Putamen (tissue), 1 donor: Measurements from ENCODE around the gene BARHL1.

Experiments
- DNase-seq: peaks from one replicate; pipeline ENCODE4 v3.0.0-alpha.2; 2016; ENCODE audit warnings: low spot score

The BARHL1 gene

DNA sequence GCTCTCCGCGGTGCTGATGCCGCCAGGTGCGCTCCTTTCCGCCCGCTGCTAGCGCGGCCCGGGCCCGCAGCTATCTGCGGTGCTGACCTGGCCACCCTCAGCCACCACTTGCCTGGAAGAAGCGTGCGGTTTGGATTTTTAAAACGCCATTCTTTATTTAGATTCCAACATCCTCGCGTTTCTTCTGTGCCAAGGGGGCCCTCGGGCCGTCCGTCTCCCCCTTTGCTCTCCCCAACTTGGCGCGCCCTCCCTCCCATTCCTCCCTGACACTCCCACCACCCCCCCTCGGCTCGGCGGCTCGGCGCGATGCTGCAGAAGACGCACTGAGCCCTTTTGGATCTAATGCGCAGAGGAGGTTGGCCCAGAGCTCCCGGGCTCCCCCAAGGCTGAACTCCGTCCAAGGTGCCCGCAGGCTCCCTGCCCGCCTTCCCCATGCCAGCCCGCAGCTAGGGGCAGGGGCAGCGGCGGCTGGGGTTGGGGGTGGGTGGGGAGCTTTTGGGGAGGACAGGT, at the start of gene BARHL1:
TSS of gene BARHL1 (plus strand) at position 331 of the 510 bp plus-strand sequence. CDS start 192 bp downstream, outside the sequence.
- DNase-seq: no peak

DNA sequence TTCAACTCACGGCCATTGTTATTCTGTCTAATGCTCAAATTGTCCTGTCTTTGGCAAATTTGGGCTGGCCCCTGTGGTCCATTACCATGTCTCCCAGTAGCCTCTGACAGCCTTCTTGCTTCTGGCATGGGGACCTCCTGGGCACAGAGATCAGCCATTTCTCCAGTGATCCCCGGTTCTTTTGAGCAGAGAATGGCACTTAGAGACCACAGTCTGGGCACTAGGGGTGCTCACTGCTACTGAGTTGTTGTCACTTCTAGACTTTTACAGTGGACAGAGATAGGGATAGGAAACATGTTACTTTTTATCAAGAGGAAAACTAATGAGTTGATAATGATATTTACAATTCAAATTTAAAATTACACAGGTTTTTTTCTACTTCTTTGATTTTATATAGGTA, 47.6 kb upstream of the BARHL1 start:
- no peak for DNase-seq

DNA sequence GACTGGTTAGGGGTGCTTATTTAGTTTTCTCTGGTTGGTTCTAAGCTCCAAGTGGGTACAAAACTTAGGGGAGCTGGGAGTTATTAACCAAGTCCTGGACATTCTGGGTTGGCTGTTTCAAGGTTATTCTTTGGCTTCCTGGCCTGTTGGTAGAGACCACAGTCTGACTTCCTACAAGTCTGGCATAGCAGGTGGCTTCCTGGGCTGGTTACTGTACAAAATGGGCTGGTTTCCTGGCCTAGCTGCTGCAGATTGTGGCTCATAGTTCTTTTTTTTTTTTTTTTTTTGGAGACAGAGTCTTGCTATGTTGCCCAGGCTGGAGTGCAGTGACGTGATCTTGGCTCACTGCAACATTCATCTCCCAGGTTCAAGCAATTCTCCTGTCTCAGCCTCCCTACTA, 46.3 kb upstream of the BARHL1 start:
- no peak for DNase-seq

DNA sequence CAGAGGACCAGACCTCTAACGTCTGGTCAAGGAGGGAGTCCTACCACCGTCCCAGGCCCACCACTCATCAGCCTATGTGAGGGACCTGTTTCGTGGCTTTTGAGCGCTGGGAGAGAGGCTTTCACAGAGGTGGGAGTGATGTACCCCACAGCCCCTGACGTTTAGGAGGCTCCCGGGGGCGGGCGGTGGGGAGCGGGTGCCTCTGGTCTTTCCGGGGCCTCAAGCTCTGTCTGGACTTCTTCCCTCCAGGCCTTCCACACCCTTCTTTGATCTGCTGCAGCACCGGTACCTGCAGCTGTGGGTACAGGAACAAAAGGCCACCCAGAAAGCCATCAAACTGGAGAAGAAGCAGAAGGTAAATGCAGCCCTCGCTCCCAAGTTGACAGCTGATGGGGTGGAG, 45.1 kb upstream of the BARHL1 start:
- no peak for DNase-seq

DNA sequence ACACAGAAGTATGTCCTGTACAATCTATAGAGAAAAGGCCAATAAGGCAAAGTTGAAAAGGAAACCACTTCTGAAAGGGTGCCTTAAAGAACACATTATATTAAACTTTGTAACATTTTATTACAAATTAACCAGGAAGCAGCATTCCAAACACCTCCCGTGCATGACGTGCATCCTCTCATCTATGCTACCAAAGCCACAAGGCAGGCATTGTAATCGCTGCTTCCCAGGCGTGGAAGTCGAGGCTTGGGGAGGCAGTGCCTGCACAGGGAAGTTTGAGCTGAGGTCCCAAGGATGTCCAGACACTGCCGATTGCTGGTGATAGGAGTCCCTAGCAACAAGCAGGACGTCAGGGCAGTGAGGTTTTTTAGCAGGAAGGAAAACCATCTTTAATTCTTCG, 44.3 kb upstream of the BARHL1 start:
- DNase-seq: no peak

DNA sequence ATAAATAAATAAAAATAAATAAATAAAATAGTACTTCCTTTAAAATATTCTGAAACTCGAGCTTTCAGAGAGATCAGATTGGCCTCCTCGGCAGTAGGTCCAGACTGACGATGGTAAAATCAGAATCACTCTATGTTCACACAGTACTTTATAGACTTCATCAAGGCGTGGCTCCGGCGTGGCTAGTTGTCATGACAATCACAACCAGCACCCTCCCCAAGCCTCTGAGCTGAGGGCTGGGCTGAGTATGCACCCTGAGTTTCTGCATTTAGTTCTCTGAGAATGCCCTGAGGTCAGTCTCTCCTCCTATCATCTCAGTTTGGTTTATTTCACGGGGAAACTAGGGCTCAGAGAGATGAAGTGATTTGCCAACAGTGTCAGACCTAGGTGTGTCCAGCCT, 43.3 kb upstream of the BARHL1 start:
- no peak for DNase-seq

DNA sequence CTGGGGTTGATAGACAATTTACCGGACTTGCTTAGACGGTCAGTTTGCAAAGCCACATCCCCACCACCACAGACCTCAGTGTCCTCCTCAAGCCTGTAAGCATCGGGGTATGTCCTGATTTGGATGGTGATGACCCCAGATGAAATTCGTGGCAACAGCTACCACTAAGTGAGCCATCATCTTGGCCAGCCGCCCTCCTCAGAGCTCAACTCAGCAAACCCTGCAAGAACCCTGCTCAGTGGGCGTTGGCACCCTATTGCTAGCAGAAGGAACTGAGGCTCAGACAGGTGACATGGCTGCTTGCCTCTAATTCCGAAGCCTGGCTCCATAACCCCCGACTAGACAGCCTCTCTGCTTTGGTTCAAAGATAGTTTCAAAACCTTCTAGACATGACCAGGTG, 41.4 kb upstream of the BARHL1 start:
- DNase-seq: no peak

DNA sequence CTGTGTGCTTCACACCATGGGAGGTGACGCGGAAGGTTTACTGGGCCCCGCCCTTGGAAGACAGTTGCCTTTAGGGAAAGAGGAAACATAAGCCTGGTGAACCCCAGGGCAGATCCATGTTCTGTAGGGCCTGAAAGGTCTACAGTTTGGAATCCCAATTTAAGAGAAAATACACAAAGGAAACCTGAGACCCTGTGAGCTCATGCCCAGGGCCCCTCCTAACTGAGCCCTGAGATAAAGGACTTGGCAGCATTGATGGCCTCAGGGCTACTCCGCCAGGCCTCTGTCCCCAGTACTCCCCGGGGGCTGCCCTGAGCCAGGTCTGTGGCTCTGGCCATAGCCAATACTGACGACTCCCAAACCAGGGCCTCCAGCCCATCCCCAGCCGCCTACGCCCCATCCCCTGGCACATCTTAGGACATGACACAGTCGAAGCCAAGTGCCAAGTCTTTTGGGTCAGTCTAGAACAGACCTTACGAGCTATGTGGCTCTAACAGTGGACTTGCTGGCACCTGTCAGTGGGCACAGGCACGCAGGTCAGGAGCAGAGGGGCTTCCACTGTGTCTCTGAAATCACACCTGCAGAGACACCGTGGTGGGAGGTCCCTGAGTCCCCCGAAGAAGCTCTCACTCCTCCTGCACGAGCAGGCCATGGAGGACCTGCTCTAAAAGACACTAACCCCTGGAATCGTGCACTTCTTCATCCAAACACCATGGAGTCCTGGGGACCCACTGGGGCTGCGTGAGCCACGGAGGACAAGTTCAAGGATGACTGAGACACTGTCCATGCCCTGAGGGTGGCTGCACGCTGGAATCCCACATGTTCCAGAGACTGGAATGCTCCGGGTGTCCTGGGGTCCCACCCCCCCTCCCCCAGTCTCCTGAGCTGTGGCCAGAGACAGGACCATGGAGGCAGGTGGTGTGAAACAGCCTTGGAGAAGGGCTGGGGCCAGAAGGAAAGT, 40.3 kb upstream of the BARHL1 start:
- DNase-seq: no peak

DNA sequence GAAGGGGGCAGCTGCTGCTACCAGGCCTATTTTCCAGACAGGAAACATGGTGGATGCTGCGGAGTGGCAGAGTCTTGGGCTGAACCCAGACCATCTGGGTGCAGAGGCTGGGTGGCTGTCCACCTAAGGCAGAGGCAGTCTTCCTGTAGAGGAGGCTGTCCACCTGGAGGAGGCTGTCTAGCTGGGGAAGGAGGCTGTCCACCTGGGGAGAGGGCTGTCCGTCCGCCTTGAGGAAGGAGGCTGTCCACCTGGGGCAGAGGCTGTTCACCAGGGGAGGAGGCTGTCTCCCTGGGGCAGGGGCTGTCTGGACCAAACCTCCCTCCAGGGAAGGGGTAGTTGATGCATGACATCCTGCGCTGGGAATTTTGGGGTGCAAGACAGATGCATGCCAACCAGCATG, 39.2 kb upstream of the BARHL1 start:
- DNase-seq: no peak

DNA sequence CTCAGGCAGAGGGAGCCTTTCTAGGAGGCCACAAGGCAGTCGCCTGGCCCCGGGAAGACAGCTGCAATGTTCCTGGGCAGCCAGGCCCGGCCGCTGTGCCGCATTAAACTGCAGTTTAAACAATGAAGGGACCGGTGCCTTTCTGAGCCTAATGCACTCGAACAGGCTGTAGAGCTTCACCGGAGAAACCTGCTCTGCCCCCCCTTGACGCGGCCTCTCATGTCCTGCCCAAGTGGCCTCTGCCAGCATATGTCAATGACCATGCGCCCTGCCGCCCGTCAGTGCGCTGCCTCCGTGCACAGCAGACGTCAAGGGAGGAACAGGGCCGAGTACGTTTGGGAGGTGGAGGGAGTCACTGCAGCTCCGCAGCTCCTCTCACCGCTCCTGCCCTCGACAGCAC, 38.4 kb upstream of the BARHL1 start:
- DNase-seq: no peak

DNA sequence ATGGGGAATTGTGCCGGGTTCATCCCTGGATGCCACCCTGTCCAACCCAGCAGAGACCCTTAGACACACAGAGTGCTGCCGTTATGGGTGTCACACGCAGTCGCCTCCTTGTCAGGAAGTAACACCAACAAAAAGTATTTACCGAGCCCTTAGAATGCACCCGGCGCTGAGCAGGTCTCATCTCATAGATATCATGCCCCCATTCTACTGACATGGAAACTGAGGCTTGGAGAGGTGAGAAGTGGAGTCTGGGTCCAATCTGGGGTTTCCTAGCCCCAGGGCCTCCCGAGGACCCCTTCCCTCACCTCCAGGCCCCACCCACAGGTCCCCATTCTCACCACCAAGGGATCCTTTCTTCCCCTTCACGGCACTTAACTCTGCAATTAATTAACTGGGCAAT, 36.8 kb upstream of the BARHL1 start:
- DNase-seq: no peak

DNA sequence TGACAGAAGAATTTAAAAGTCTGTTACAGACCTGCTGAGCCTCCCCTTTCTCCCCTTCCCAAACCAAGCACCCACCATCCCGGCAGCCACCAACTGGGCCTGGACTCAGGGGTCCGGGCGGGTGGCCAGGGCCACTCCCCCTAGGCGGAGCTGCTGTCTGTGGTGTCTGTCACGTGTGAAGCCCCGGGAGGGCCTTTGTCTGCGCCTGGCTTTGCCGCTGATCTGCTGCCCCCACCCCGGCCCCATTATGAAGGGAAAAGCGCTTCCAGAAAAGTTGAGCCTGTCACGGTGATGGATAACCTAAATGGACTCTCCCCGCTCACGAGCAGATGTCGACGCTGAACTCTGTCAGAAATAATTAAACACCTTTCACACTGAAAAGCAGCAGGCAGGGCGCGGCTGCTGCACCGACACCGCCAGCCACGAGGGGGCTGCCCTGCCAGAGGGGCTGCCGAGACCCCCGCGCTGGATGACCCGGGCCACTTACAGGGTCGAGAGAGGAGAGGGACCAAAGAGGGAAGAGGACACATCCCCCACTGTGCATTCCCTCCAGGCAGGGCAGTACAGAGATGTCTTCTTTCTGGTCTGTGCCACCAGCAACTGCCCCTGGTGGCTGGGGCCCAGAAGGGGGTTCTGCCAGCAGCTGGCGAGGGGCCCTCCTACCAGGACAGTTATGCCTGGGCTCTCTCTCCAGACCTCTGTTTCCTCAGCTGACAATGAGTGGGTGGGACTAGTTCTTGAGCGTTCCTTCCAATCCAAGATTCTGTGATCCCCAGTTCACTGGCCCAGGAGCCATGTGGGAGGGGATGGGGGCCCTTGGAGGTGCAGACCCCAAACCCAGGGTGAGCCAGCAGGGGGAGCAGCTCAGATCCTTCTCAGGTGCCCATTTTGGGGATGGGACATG, 36.0 kb upstream of the BARHL1 start:
- DNase-seq: no peak

DNA sequence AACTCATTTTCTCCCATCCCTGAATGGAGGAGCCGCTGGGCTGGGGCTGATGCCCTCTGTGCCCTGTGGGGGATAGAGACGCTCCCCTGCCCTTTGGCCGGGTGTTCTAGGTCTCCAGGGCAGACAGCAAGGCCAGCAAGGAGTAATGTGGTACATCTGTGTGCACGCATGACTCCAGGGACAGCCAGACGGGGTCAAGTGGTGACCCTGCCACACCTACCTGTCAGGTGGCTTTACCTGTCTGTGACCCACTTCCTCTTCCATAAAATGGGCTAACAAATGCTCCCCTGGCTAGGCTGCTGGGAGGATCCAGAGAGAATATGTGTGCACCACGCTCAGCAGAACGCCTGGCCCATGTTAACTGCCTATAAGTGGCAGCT, 35.4 kb upstream of the BARHL1 start:
- DNase-seq: no peak

DNA sequence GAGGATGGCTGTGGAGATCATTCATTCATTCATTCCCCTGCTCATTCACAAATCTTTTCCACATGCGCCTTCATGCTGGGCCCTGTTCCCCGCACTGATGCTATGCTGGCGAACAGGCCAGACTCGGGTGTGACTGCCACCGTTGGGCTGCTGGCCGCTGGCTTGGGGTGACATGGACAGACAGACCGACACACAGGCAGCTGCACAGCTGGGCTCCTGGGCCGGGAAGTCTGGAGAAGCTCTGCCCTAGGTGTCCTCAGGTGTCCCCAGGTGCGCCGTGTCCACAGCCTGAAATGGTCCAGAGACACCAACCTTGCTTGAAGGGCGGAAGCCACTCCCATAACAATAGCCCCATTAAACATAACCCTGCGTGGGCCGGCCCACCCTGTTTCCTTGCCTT, 35.0 kb upstream of the BARHL1 start:
- no peak for DNase-seq

DNA sequence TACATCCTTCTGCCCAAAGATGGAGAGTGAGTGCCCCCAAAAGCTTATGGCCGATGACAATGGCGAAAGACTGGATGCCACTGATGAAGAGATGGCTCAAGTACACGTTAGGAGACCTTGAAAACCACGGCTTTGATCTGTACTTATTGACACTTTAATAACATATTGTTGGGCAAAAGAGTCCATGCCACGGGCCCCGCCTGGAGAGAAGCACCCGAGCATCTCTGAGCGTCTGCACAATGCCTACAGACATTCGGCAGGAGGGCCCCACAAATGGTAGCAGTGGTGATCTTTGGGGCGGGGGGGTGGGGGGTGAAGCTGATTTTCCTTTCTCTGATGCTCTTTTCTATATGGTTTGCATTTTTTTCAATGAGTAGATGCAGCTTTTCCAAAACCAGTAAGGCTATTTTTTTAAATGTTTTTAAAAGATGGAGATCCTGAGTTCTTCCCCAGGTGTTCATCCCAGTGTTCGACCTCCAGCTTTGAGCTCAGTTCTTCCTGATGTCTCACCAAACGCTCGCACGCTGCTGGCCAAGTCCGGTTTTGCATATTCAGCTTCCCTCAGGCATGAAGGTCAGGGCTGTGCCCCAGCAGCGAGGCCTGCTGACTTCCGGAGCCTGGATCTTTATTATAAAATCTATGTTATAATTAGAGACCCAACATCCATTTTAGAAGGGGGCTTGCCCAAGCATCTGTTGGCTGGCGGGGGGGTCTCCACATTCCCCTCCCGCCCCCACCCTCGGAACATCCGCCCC, 34.3 kb upstream of the BARHL1 start:
- no peak for DNase-seq

DNA sequence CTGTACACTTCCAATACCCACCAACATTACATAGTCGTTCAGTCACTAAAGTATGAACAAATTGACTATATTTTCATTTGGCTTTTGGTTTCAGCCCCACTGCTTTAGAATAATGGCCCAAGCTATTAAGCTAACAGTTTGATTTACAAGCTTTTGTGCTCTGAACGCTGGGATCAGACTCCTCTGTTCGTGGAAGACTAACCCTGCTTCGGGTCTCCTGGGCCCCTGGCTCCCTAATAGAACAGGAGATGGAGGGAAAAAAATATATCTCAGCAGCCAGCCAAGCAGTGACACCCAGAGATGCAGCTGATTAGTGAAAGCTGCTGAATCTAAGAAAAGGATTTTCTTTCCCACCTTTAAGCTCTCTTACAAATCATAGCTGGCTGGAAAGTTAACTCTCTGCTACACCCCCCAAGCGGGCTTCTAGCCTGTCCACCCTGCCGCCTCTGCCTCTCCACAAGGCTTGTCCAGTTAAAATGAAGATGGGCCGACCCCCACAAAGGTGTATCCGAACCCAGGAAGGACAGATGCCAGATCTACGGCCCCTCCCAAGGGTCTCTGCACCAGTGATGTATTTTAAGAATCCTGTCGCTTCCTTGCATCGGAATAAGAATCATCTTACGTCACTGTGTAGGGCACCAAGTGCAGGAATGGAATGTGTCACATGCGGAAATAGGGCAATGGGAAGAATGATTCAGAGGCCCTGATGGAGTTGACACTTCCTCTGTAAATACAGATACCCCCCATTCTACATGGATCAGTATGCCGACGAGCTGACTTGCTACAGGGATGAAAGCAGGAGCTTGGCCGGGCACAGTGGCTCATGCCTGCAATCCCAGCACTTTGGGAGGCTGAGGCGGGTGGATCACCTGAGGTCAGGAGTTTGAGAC, 33.4 kb upstream of the BARHL1 start:
- DNase-seq: no peak

DNA sequence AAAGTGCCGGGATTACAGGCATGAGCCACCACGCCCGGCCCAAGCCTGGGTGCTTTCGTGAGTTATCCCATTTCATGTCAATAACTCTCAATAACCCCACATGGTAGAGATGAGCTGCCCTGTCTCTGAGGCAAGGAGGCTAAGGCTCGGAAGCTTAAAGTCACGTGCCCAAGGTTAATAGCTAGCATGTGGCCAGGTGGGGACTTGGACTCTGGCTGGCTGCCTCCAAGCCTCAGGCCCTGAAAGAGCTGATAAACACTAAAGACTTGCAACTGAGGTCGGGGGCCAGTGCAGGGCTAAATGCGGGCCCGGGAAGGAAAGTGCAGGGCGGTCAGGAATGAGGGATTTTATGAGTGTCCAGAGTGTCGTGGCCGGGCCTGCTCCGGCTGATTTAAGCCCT, 30.9 kb upstream of the BARHL1 start:
- no peak for DNase-seq

DNA sequence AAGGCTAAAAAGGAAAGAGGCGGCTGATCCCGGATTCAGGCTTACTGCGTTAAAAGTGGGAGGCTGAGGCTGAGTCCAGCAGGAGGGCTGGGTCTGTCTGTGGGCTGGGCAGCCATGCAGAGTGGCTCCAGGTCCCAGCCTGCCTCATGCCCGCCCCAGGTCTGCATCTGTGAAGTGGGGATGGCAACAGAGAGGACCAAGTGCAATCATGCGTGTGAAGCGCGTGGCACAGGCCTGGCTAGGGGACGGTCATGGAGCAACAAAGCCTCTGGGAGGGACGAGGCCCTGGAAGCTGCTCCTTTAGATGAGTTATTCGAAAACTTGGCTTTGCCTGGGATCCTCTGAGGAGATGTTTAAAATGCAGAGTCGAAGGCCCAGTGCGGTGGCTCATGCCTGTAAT, 30.4 kb upstream of the BARHL1 start:
- no peak for DNase-seq

DNA sequence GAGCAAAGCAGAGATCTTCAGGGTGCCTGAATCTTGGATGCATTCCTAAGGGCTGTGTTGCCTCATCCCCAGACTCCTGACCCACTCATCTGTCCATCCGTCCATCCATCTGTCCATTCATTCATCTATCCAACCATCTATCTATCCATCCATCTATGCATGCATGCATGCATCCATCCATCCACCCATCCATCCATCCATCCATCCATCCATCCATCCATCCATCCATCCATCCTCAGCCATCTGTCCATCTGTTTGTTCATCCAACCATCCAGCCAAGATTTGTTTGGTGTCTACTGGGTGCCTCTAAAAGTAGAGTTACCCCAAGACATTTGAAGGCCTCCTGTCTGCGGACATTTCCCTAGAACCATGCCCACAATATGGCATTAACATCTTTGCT, 27.7 kb upstream of the BARHL1 start:
- DNase-seq: no peak

DNA sequence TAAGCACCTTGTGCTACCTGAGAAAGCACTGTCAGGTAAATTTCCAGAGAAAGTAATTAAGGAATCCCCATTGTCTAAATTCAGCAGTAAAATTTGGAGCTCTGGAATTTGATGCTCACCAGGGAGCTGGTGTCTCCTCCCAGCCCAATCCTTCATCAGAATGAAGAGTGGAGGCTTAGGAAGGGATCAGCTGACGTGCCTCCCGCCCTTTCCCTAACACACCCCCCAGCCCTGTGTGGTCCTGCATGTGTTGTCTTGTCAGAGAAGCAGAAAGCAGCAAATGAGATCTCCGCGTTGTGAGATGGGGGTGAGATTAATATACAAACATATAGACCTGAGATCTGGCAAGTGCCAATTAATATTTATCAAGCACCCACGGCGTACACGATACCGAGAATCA, 26.9 kb upstream of the BARHL1 start:
- no peak for DNase-seq

DNA sequence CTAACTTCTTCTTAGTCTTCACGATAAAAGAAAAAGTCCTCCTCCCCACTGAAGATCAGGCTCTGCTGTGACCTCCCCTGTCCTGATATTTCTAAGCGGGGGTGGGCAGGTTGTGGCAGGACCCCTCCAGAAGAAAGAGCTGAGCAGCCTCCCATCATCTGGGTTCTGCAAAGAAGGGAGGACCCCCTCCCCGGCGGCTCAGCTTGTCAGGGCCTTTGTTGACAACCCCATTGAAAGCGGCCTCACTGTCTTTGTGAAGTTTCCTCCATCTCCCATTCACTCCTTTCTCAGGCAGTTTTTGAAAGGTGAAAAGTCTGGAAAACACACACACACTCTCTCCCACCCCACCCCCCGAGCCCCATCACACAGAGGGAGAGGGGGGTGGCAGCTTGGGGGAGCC, 26.2 kb upstream of the BARHL1 start:
- DNase-seq: no peak
